HepG2 (cell line): ENCODE data around the gene OAF. TPM values are rescaled to one million over a fixed set of nuclear protein-coding genes. Genes with fewer than 3 reads are reported as not detected.

Source experiments
- ELF4 ChIP-seq: sonication (generic); formaldehyde crosslinking; IDR thresholded peaks from 2 replicates; pipeline ENCODE4 v1.5.0; 2020; ENCODE audit warnings: missing genetic modification reagents, mild to moderate bottlenecking, moderate library complexity, borderline replicate concordance
- GABPA ChIP-seq, 2 experiments: IDR thresholded peaks; 2 replicates each; pipeline ENCODE4 v1.6.1; 2011 to 2016; ENCODE audit warnings: low read depth in 2 of 2, low read length in 1 of 2, missing biosample characterization in 1 of 2, missing genetic modification characterization in 1 of 2
- HES4 ChIP-seq: sonication (generic); formaldehyde crosslinking; IDR thresholded peaks from 2 replicates; pipeline ENCODE4 v1.9.0; 2021; ENCODE audit warnings: mild to moderate bottlenecking, missing genetic modification reagents, borderline replicate concordance
- ISL2 ChIP-seq: sonication (generic); formaldehyde crosslinking; IDR thresholded peaks from 2 replicates; pipeline ENCODE4 v1.5.0; 2020; ENCODE audit warnings: missing genetic modification reagents
- KLF15 ChIP-seq: sonication (generic); formaldehyde crosslinking; IDR thresholded peaks from 2 replicates; pipeline ENCODE4 v1.8.1; 2023; ENCODE audit warnings: borderline replicate concordance, mild to moderate bottlenecking, inconsistent platforms, missing genetic modification reagents, mixed read lengths
- REL ChIP-seq: sonication (generic); formaldehyde crosslinking; conservative IDR thresholded peaks from 2 replicates; pipeline ENCODE4 v1.8.0; 2022; ENCODE audit warnings: mild to moderate bottlenecking, missing genetic modification reagents, moderate library complexity
- SOX5 ChIP-seq: IDR thresholded peaks from 2 replicates; pipeline ENCODE4 v1.6.1; 2016; ENCODE audit warnings: borderline replicate concordance
- SPEN ChIP-seq: sonication (generic); formaldehyde crosslinking; IDR thresholded peaks from 2 replicates; pipeline ENCODE4 v1.5.1; 2020; ENCODE audit warnings: low read depth, mild to moderate bottlenecking, missing genetic modification reagents
- SRF ChIP-seq: IDR thresholded peaks from 2 replicates; pipeline ENCODE4 v1.6.1; 2011; ENCODE audit warnings: mild to moderate bottlenecking, low read depth, low read length, moderate library complexity
- SRSF4 ChIP-seq: fragments of 200-400 bp; formaldehyde crosslinking; IDR thresholded peaks from one replicate; pipeline ENCODE4 v1.6.1; 2018; ENCODE audit warnings: mild to moderate bottlenecking, low read depth, low read length, moderate library complexity; ENCODE audit not compliant: poor library complexity, severe bottlenecking
- ZBTB3 ChIP-seq: sonication (generic); formaldehyde crosslinking; IDR thresholded peaks from 2 replicates; pipeline ENCODE4 v1.4.0; 2020; ENCODE audit warnings: low read depth, mild to moderate bottlenecking, moderate library complexity, missing genetic modification reagents, borderline replicate concordance
- ZBTB42 ChIP-seq: sonication (generic); formaldehyde crosslinking; IDR thresholded peaks from 2 replicates; pipeline ENCODE4 v1.5.0; 2020; ENCODE audit warnings: mild to moderate bottlenecking, missing genetic modification reagents
- ZFP36 ChIP-seq: fragments of 150-350 bp; IDR thresholded peaks from 2 replicates; pipeline ENCODE4 v1.6.1; 2018; ENCODE audit warnings: borderline replicate concordance, low read length, low read depth; ENCODE audit not compliant: partially characterized antibody
- ZFY ChIP-seq: sonication (generic); formaldehyde crosslinking; IDR thresholded peaks from 2 replicates; pipeline ENCODE4 v1.4.0; 2020; ENCODE audit warnings: missing genetic modification reagents
- ZMYM4 ChIP-seq: sonication (generic); formaldehyde crosslinking; IDR thresholded peaks from 2 replicates; pipeline ENCODE4 v1.8.1; 2023; ENCODE audit warnings: mild to moderate bottlenecking, missing genetic modification reagents
- ZNF136 ChIP-seq: sonication (generic); formaldehyde crosslinking; IDR thresholded peaks from 2 replicates; pipeline ENCODE4 v1.8.1; 2022; ENCODE audit warnings: low read depth, mild to moderate bottlenecking, moderate library complexity, missing genetic modification reagents
- ZNF251 ChIP-seq: sonication (generic); formaldehyde crosslinking; IDR thresholded peaks from 2 replicates; pipeline ENCODE4 v1.9.0; 2021; ENCODE audit warnings: mild to moderate bottlenecking, missing genetic modification reagents
- ZNF260 ChIP-seq: sonication (generic); formaldehyde crosslinking; IDR thresholded peaks from 2 replicates; pipeline ENCODE4 v1.4.0; 2020; ENCODE audit warnings: missing genetic modification reagents, low read depth, mild to moderate bottlenecking, borderline replicate concordance
- ZNF383 ChIP-seq: sonication (generic); formaldehyde crosslinking; IDR thresholded peaks from 2 replicates; pipeline ENCODE4 v1.4.0; 2020; ENCODE audit warnings: missing genetic modification reagents, mild to moderate bottlenecking, borderline replicate concordance
- ZNF451 ChIP-seq: sonication (generic); formaldehyde crosslinking; IDR thresholded peaks from 2 replicates; pipeline ENCODE4 v1.5.0; 2020; ENCODE audit warnings: mild to moderate bottlenecking, missing genetic modification reagents
- ZNF569 ChIP-seq: sonication (generic); formaldehyde crosslinking; IDR thresholded peaks from 2 replicates; pipeline ENCODE4 v1.5.0; 2020; ENCODE audit warnings: mild to moderate bottlenecking, missing genetic modification reagents, moderate library complexity, borderline replicate concordance
- ZNF619 ChIP-seq: sonication (generic); formaldehyde crosslinking; IDR thresholded peaks from 2 replicates; pipeline ENCODE4 v1.4.0; 2020; ENCODE audit warnings: mild to moderate bottlenecking, missing genetic modification reagents
- ZNF644 ChIP-seq: IDR thresholded peaks from 2 replicates; pipeline ENCODE4 v1.6.1; 2016; ENCODE audit warnings: low read depth
- ZNF780A ChIP-seq: sonication (generic); formaldehyde crosslinking; IDR thresholded peaks from 2 replicates; pipeline ENCODE4 v1.8.0; 2022; ENCODE audit warnings: mild to moderate bottlenecking, missing genetic modification reagents, moderate library complexity
- polyA plus RNA-seq, 8 experiments: library from polyadenylated mRNA; depleted of rRNA in 3 of 8; stranded (reverse) in 7 of 8; unstranded in 1 of 8; fragments of >200 nt; fragmentation: Illumina TruSeq in 4 of 8; extraction: Trizol in 4 of 8; gene quantifications; 2 replicates each; pipeline versions ENCODE4 v1.2.1 to v1.2.3, GENCODE V29; 2011 to 2016; ENCODE audit warnings: low read depth in 4 of 8, missing spikeins in 1 of 8, mixed read lengths in 1 of 8; ENCODE audit not compliant: insufficient read depth in 1 of 8
- total RNA-seq, 5 experiments: library from RNA; depleted of rRNA; stranded (reverse); fragments of >200 nt; fragmentation: Illumina TruSeq; extraction: Trizol; gene quantifications; 2 replicates each; pipeline ENCODE4 v1.2.3, GENCODE V29; 2016; ENCODE audit warnings: low read depth in 1 of 5
- TF ChIP-seq, protein P1 (sequence below): sonication (generic); formaldehyde crosslinking; IDR thresholded peaks from 2 replicates; pipeline ENCODE4 v1.4.0; 2020; ENCODE audit warnings: missing genetic modification reagents
- TF ChIP-seq, protein P2 (sequence below): sonication (generic); formaldehyde crosslinking; IDR thresholded peaks from 2 replicates; pipeline ENCODE4 v1.8.0; 2022; ENCODE audit warnings: mild to moderate bottlenecking, missing genetic modification reagents, borderline replicate concordance

Gene OAF
- total and polyA plus RNA-seq, 2 of the 13 experiments (the other 11 are each of a cell fraction or from before 2014, with no cell fraction given), result 63.7 to 94.6 TPM

DNA sequence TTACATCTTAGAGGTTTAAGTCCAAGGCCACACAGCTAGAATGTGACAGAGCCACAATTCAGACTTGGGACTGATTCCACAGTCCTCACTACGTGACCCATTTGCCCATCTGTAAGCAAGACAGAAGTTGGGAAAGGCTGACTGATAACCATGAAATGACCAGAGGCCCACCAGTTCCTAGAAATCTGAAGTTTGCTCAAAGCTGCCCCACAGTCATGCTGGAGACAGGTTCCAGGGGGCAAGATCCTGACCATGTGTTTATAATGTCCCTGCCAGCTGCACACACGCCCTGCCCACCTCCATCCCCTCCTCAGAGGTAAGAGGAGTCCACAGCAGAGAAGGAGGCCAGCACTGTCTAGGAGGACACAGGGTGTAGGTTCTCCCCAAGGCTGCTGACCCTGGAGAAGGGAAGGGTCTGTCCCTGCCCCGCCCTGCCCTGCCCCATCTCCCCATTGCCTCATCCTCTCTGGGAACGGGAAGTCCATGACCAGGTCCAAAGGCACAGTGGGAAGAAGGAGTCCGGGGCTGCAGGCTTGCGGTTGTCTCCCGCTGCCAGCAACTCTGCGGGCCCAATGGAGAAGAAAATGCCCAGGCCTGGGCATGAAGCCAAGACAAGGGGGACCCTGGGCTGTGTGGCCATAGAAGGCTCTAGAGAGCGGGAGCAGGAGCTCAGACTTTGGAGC lies 11.9 kb upstream of the OAF start (continued):
- TF ChIP-seq ZFP36 (no peak), ISL2 (no peak), ZNF780A (CRISPR knock-in tag) (no peak), ZNF569 (CRISPR knock-in tag) (no peak), ZBTB3 (CRISPR knock-in tag) (no peak), ZNF136 (CRISPR knock-in tag) (no peak), REL (CRISPR knock-in tag) (no peak), ZFY (CRISPR knock-in tag) (peak; percentile 46; the same call in 1 of the 2 replicates), KLF15 (CRISPR knock-in tag) (no peak), ZNF251 (CRISPR knock-in tag) (no peak), HES4 (peak; percentile 18; the same call in 1 of the 2 replicates), SOX5 (CRISPR knock-in tag) (peak; percentile 25; the same call in 1 of the 2 replicates), ZNF644 (CRISPR knock-in tag) (peak; percentile 6; the same call in 1 of the 2 replicates), ZNF383 (CRISPR knock-in tag) (no peak), SRF (no peak), ELF4 (CRISPR knock-in tag) (no peak), ZBTB42 (CRISPR knock-in tag) (peak; percentile 85; the same call in 1 of the 2 replicates), ZNF260 (CRISPR knock-in tag) (no peak), SRSF4 (no peak), ZMYM4 (CRISPR knock-in tag) (no peak), ZNF619 (CRISPR knock-in tag) (no peak), GABPA (IDR thresholded peaks at IDR 0.05; ENCODE audit: low read depth, low read length) (no peak), GABPA (CRISPR knock-in tag; IDR thresholded peaks at IDR 0.05; ENCODE audit: low read depth) (no peak), SPEN (CRISPR knock-in tag) (no peak; the same call in 1 of the 2 replicates), ZNF451 (CRISPR knock-in tag) (0 out of 2 replicates have a peak, but pooled peaks have one; percentile 66)
- TF ChIP-seq, protein P1, sequence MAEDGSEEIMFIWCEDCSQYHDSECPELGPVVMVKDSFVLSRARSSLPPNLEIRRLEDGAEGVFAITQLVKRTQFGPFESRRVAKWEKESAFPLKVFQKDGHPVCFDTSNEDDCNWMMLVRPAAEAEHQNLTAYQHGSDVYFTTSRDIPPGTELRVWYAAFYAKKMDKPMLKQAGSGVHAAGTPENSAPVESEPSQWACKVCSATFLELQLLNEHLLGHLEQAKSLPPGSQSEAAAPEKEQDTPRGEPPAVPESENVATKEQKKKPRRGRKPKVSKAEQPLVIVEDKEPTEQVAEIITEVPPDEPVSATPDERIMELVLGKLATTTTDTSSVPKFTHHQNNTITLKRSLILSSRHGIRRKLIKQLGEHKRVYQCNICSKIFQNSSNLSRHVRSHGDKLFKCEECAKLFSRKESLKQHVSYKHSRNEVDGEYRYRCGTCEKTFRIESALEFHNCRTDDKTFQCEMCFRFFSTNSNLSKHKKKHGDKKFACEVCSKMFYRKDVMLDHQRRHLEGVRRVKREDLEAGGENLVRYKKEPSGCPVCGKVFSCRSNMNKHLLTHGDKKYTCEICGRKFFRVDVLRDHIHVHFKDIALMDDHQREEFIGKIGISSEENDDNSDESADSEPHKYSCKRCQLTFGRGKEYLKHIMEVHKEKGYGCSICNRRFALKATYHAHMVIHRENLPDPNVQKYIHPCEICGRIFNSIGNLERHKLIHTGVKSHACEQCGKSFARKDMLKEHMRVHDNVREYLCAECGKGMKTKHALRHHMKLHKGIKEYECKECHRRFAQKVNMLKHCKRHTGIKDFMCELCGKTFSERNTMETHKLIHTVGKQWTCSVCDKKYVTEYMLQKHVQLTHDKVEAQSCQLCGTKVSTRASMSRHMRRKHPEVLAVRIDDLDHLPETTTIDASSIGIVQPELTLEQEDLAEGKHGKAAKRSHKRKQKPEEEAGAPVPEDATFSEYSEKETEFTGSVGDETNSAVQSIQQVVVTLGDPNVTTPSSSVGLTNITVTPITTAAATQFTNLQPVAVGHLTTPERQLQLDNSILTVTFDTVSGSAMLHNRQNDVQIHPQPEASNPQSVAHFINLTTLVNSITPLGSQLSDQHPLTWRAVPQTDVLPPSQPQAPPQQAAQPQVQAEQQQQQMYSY (CRISPR knock-in tag), result peak; percentile 90
- TF ChIP-seq, protein P2, sequence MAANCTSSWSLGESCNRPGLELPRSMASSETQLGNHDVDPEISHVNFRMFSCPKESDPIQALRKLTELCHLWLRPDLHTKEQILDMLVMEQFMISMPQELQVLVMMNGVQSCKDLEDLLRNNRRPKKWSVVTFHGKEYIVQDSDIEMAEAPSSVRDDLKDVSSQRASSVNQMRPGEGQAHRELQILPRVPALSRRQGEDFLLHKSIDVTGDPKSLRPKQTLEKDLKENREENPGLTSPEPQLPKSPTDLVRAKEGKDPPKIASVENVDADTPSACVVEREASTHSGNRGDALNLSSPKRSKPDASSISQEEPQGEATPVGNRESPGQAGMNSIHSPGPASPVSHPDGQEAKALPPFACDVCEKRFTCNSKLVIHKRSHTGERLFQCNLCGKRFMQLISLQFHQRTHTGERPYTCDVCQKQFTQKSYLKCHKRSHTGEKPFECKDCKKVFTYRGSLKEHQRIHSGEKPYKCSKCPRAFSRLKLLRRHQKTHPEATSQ (CRISPR knock-in tag), result 0 out of 2 replicates have a peak, but pooled peaks have one; percentile 70
